Hippocampal formation (tissue), 2 donors: ENCODE results near the gene SDCCAG8.

Experiments used
- DNase-seq, 2 donors: peaks; one replicate each; lab custom pipeline; 2025; lab: John Stamatoyannopoulos, UW

SDCCAG8 gene

DNA sequence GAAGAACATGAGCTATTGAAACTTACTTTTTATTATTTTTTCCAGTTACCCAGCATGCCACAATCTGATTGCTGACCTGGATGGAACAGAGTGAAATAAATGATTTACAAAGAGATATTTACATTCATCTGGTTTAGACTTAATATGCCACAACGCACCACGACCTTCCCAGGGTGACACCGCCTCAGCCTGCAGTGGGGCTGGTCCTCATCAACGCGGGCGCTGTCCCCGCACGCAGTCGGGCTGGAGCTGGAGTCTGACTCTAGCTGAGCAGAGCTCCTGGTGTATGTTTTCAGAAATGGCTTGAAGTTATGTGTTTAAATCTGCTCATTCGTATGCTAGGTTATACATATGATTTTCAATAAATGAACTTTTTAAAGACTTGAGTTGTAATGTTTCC lies 243.9 kb downstream of the SDCCAG8 start:
- DNase-seq = no peak

DNA sequence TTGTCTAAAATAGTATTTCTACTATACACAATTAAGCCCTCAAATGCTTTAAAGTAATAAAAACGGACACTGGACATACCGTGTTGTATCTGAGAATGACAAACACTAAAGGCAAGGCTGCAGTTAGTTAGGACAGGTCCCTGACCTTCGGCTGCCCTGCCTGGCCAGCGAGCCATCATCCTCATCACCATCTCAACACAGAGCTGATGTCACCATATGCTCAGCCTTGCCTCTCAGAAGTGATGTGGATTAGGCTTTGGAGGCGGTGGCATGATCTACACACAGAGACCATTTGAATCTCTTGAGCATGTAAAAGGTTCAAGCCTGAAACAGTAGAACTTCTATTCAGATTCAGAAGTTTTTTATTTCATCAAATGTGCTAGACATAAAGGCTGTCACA lies 244.7 kb downstream of the SDCCAG8 start:
- DNase-seq = no peak

DNA sequence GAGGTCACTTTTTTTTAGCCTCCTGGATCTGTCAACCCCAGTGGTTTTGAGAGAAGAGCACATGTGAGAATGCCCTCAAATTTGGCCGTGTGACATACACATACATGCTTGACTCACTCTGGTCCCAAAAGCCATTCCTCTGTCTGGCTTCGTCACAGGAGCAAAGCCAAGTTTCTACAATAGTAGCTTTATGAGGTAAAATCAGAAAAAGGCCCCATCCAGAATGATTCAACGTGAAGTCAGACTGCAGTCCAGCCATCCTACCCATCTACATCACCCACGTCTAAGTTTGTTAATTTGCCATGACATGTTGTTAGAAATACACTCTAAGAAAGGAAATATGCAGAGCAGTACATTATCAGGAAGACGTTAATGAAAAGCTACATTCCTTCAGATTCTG lies 245.2 kb downstream of the SDCCAG8 start:
- peak in 1 of 2 donors; percentile 20 for DNase-seq

DNA sequence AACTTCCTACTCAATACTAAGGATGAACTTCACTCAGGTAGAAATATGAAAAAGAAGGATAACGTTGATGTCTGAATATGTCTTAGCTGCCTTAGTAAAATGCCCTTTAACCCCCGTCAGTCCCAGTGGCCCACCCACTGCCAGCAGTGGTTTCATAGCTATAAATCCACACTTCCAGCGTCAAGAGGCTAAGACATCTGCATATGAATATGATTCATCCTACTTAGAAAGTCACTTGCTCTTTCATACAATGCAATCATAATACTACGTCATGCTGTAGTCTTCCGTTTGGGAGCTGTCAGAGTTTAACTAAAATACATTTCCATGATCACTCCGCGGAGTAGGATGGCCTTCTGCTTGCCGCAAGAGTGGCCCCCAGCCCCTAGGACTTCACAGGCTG lies 247.3 kb downstream of the SDCCAG8 start:
- DNase-seq = no peak

DNA sequence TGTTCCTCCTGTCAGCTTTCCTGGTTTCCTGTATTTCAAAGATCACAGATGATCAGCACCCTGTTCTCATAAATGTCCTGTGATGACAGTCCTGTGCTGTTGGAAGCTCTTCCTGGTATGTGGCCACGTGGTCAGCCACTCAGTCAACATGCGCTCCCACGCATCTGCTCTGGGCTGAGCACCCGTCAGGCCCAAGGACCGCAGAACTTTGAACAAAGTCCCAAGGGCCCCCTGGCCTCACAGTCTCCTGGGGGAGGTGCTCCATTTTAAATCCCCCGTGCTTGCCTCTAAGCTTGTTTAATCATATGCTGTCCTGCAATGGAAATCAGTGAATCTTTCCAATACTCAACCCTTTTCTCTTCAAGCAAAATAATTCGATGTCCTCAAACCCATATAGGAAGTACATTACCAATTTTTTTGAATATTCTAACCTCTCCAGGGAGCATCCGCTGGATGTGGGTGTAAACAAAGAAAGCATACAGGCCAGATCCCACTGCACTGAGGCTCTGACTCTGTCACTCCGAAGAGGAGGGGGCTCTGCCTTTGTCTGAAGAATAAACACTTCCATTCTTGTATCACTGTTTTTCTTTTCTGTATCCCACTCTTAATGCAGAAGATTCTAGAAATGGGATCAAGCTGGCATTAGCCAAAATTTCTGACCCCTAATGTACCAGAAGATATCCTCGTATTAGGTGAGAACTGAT lies 250.3 kb downstream of the SDCCAG8 start:
- no peak for DNase-seq

DNA sequence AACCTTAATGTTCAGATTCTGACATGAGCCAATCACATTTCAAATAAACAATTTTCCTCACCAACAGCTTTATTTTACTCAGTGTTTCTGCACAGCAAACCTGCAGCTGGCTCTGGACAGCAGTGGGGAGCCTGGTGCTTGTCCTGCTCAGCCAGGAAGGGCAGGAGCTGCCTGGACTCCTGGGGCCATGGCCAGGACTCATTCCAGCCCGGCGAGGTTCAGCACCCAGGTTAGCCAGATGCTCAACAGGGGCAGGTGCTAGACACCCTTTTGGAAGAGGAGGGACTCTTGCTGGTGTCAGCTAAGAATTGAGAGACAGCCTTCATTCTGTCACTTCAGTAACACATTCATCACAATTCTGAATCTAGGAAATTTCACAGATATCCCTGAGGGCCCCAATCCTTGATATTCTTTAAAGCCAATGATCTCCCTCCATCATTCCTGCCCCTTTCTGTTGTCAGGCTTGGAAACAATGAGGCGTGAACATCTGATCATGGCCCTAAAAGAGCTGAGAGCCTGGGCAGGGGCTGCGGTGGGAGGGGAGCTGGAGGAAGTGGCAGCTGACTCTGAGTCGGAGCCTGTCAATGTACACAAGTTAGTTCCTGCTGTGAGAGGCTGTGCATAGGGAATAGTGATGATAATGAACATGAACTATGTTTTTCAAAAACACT lies 251.3 kb downstream of the SDCCAG8 start:
- peak; percentile 20 to 72 for DNase-seq

DNA sequence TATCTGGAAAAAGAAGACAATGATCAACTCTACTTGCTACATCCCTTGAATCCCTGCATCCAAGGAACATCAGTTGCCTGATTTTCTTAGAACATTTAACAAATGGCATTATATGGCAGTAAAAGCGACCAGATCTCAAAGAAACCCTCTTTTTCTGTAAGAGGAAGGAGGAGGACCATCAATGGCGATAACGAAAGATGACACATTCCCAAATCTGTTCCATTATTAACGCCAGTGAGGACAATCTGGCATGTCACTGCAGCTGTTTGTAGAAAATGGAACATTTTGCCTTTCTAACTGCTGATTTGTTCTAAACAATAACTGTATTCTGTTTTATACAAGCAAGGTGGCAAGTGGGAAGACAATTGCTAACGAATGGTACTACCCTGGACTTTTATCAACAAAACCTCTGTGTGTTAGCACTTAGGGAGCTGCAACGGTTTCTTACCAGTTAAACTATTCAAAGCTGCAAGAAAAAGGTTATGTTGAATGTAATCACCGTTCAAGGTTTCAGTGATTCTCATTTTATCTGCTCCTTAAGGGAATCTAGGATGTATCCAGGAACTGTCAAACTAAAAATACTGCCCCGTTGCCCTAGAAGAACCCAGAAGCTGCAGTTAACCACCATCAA lies 251.9 kb downstream of the SDCCAG8 start:
- DNase-seq = peak in 1 of 2 donors; percentile 72

DNA sequence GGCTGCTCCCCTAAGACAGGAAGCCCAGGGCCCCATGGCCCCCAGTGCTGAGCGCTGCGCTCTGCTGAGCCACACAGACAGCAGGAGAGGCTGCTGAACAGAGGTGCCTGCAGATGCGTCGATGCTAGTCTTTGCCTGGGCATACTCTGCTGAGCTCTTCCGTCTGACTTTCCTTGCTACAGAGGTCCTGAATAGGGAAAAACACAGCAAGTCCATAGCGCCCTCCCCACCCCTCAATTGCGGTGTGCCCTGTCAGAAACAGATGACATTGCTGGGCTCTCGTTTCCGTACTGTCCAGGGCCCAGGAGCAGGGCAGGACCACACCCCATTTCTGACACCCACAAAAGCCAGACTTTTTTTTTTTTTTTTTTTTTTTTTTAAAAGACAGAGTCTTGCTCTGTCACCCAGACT lies 252.5 kb downstream of the SDCCAG8 start:
- DNase-seq = peak in 1 of 2 donors; percentile 30

DNA sequence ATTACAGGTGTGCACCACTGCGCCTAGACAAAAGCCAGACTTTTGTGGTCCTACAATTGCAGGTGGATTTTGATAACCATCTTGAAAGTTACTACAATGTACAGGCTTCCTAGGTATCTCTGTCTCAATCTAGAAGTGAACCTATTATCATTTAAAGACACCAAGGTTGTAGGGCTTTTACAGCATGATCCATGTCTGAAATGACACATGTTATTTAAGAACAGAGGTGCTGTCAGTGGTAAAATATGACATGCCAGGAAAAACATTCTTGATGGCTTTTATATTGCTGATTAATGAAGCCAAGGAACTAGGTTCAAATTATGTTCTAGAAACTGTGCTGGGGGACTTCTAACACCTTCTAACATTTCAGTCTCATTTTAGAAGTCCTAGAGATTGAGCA lies 253.1 kb downstream of the SDCCAG8 start:
- DNase-seq = no peak

DNA sequence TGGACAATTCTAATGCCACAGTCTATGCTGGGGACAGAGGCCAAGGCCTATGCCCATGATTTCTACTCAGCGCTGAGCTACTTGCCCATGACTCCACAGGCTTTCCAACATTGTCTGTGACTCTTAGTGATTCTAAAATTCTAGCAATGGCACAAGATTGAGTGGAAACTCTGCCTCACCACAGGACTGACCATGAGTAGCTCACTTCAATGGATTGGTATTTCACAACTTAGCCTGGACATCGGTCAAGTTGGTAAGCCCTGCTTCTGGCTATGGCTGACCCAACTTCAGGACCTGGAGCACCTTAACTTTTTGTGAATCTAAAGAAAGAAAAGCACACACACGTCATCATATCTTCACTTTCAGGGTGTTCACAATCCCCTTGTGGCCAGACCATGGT lies 255.1 kb downstream of the SDCCAG8 start:
- no peak for DNase-seq

DNA sequence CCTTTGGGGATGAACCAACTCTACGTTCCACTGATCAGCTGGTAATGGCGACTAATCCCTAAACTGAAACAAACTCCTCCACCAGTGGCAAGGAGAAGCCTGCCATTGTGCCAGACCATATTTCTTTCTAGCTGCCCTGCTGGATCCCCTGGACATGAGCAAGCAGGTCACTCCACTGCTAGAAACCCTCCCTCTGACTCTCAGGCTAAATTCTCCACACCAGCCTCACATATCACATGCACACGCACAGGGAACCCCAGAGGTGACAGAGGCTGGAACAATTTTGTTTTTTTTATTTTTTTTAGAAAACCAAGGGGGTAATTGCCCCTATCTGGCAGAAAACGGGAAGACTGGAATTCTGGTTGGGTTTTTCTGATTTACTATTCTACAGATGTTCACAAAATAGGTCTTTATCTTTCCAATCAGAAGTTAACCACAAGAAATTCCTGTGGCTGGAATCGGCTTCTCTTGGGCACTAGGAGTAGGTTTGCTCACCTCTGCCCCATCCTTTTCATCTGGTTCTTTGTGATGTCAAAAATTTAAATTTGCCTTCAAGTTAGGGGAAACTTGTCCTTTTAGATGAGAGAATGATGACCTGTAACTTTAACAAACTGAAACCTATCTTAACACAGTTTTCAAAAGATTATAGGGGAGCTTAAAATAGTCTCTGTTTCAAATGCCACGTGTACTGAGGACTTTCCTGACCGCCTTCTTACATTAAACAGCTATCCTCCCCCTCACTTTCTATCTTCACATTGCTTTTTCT lies 258.1 kb downstream of the SDCCAG8 start:
- no peak for DNase-seq

DNA sequence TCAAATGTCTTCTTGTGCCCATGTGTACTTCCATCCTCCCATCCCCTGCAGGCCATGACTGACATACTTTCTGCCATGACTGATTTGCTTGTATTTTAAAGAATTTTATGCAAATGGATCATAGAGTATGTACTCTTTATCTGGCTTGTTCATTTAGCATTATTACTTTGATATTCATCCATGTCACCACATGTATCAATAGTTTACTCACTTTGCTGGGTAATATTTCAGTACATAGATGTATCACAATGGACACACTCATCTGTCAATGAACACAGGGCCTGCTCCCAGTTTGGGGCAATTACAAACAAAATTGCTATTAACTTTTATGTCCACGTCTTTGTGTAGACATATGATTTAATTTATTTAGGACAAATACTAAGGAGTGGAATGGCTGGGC lies 259.1 kb downstream of the SDCCAG8 start:
- DNase-seq = no peak

DNA sequence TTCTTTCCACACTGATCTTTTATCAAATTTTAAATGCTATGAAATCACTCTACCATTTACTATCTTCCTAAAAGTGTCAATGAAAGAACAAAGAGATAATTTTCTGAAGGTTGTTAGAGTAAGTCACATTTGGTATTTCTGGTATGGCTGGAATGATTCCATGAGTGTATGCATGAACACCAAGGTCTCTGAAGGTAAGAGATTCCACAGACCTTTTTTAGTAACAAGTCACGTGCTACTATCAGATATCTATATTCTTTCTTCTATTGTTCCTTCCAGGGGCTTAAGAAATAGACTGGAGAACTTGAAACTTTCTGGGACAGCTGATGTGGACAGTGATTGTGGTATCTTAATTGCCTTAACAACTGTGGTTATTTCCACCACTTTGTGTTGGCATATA lies 265.0 kb downstream of the SDCCAG8 start:
- no peak for DNase-seq

DNA sequence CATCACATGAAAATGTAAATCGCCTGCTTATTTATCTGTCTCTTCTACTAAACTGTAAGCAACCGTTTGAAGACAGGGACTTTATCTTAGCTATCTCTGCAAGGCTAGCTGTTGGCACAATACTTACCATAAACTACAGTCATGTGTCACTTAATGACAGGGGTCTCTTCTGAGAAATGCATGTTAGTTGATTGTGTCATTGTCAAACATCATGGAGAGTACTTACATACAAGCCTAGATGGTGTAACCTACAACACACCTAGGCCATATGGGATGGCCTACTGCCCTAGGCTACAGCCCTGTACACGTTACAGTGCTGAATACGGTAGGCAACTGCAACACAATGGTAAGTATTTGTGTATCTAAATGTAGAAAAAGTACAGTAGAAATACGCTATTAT lies 267.9 kb downstream of the SDCCAG8 start:
- DNase-seq = no peak

DNA sequence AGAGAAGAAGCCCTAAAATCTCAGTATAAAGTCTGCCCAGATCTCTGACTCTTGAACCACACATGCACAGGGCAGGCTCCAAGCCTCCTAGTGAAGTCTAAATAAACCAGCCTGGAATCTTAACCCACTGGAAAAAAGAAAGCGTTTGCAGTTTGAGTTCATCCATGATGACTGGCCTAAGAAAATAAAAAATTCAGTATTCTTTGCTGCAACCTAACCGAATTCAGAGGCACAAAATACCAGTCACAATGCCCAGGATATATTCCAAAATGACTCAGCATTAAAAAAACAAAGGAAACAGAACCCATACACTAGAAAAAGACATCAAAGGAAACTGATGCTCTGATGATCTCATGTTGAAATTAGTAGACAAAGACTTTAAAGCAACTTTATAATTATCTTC lies 269.2 kb downstream of the SDCCAG8 start:
- no peak for DNase-seq

DNA sequence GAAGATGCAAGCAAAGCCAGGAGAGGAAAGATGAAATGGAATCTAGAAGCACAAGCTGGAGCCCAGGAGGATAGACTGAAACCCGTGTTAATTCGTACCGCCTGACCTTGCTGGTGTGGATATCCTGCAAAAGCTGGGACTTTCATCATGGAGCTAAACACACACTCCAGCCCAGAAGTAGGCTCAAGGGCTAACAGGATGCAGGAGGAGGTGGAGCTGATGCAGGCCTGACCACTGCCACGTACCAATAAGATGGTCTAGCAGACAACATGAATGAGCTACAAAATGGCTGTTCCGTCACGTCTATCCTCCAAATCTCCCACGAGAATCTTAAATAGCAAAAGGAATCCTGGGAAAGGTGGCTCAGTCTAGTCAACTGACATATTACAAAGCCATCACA lies 270.3 kb downstream of the SDCCAG8 start:
- DNase-seq = no peak

DNA sequence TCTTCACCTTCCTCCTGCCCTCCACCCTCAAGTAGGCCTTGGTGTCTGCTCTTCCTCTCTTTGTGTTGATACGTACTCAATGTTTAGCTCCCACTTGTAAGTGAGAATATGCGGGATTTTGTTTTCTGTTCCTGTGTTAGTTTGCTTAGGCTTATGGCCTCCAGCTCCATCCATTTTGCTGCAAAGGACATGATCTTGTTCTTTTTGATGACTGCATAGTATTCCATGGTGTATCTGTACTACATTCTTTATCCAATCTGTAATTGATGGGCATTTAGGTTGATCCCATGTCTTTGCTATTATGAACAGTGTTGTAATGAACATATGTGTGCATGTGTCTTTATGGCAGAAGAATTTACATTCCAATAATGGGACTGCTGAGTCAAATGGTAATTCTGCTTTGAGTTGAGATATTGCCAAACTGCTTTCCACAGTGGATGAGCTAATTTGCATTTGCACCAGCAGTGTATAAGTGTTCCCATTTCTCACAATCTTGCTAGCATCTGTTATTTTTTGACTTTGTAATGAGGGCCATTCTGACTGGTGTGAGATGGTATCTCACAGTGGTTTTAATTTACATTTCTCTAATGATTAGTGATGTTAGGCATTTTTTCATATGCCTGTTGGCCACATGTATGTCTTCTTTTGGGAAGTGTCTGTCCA lies 272.7 kb downstream of the SDCCAG8 start:
- DNase-seq = no peak

DNA sequence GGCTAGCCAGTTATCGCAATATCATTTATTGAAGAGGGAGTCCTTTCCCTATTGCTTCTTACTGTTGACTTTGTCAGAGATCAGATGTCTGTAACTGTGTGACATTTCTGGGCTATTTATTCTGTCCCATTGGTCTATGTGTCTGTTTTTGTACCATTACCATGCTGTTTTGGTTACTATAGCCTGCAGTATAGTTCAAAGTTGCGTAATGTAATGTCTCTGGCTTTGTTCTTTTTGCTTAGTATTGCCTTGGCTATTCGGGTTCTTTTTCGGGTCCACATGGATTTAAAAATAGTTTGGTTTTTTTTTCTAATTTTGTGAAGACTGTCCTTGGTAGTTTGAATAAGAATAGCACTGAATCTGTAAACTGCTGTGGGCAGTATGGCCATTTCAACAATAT lies 273.7 kb downstream of the SDCCAG8 start:
- DNase-seq = no peak

DNA sequence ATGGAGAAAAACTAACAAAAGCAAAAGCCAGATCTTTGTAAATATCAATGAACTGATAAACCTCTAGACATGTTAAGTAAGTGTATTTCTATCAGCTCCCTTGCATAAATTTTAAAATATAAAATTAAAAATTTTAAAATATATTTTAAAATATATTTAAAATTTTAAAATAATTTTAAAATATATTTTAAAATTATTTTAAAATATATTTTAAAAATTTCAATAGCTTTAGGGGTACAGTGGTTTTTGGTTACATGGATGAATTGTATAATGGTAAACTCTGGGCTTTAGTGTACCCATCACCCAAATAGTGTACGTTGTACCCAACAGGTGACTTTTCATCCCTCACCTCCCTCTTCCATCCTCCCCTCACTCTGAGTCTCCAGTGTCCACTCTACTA lies 279.2 kb downstream of the SDCCAG8 start:
- no peak for DNase-seq

DNA sequence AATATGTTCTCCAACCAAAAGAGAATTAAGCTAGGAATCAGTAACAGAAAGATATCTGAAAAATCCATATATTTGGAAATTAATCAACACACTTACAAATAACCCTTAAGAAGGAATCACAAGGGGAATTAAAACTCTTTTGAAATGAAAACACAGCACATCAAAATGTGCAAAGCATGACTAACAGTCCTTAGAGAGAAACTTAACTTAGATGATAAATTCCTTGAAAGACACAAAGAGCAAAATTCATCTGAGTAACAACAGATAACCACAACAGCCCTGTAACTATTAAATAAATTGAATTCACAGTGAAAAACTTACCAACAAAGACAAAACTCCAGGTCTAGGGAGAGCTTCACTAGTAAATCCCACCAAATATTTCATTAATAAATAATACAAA lies 283.8 kb downstream of the SDCCAG8 start:
- DNase-seq = no peak

DNA sequence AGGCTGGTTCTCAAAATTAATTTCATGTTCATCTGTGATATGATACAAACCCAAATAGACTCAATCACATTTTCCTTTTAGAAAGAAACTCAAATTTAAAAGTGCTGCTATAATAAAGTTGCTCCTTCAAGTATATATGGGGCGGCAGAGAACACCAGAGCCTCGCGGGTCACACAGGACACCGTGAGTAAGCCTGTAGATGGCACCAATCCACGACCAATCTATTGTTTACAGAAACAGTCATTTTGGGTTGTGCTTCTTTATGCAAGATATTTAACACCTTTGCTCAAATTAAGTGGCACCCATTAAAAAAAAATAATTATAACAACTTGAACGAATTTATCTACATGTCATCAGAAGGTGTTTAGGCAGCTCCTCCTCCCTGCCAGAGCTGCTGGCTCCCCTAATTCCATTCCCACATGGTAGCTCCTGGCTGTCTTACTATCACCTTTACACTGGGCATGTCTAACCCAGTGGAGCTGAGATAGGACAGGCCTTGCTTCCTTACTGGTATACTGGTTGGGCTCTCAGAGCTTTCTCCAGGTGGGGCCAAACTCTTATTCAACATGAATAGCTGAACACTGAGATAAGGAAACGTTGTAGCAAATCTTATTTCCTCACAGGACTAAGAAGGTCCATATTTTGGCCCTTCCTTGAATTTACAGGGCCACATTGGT lies 287.0 kb downstream of the SDCCAG8 start:
- no peak for DNase-seq
